OCI-LY7 (cell line): ENCODE data around the gene CASK.

Source experiments
- CTCF ChIP-seq: fragments of 200-600 bp; sonication (generic); conservative IDR thresholded peaks from 2 replicates; pipeline ENCODE4 v1.5.1; 2014; ENCODE audit warnings: mild to moderate bottlenecking, antibody characterized with exemption, low read length, moderate library complexity, mixed read lengths
- EZH2phosphoT487 ChIP-seq: fragments of 200-600 bp; sonication (generic); IDR thresholded peaks from 2 replicates; pipeline ENCODE4 v1.6.1; 2018; ENCODE audit warnings: low read depth, borderline replicate concordance, mild to moderate bottlenecking, mixed run types, antibody characterized with exemption, low read length, moderate library complexity, mixed read lengths

GRCh38 chrX:41472231-41472815 lies 451.0 kb downstream of the CASK start:
- no peak for TF ChIP-seq CTCF
- TF ChIP-seq EZH2phosphoT487: no peak
